Stimulated activated CD8-positive, alpha-beta memory T cell treated with anti-CD3 and anti-CD28 coated beads, Interleukin-2, amount 100 ng/mL, for 48 hours (primary cell): ENCODE data around the gene PHLDA1.

Experiments
- DNase-seq, 2 donors: peaks; one replicate each; pipeline ENCODE4 v3.0.0-alpha.2; 2020; ENCODE audit warnings: low read depth in 2 of 2

Gene PHLDA1

DNA sequence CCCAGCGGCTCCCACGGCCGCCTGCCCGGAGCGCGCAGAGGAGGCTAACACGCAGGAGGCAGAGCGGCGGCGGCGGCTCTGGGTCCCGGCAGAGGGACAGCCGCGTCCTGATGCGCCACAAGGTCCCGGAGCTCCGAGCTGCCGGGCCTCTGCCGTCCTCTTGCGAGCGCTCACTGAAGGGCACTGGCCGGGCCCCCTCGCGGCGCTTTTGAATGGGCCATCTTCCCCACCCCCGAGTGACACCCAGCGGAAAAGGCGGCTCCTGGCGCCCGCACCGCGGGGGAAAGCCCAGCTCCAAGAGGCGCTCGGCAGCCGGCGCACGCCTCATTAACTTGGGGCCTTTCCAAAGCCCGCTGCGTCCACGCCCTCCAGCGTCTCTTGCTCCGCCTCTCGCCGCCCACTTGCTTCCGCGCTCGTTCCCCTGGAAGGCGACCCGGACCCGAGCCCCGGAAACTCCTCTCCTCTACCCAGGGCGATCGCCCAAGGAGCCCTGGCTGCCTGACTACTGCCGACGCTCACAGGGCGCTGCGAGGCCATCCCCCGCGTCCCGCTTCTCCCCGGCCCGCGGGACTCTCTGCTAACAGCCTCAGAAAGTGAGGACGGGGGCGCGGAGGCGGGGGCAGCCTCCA, at the start of gene PHLDA1:
Gene PHLDA1, minus strand, starts transcription at position 363 of the 629 bp plus-strand sequence.
- DNase-seq: peak; percentile 92 to 96

DNA sequence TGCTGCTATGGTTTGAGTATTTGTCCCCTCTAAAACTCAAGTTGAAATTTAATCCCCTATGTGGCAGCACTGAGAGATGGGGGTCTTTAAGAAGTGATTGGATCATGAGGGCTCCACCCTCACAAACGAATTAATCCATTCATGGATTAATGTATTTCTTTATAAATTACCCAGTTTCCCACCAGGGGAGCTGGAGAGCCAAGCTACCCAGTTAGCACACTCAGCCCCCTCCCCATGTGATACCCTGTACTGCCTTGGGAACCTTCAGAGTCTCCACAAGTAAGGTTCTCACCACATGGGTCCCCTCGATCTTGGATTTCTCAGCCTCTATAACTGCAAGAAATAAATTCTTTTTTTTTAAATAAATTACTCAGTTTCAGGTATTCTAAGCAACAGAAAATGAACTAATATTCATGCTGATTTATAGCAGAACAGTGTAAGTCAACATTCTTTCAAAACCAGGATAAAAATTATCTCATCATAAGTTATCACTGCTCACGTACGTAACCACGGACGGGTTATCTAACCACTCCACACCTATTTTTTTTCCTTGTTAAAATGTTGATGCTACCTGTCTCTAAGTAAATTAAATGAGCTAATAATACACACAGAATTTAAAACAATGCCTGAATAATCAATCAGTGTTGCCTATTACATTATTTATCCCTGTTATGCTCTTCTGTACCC, 49.3 kb upstream of the PHLDA1 start:
- no peak for DNase-seq

DNA sequence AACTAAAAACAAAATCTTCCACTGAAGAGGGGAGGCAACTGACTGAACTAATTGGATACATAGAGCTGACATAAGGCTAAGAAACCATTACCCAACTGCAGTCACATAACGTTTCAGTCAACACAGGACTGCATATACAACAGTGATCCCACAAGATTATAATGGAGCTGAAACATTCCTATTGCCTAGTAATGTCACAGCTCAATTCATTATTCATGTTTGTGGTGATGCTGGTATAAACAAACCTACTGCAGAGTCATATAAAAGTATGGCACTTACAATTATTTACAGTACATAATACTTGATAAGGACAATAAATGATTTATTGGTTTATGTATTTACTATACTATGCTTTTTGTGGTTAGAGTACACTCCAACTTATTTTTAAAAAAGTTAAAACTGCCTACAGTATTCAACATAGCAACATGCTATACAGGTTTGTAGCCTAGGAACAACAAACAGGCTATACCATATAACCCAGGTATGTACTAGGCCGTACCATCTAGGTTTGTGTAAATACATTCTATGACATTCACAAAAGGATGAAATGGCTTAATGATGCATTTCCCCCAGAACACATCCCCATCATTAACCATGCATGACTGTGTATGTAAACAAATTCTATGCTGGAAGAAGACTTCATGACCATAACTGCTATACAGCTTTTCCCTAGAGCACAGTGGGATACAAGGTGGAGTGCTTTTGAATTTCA, 48.6 kb upstream of the PHLDA1 start:
- no peak for DNase-seq

DNA sequence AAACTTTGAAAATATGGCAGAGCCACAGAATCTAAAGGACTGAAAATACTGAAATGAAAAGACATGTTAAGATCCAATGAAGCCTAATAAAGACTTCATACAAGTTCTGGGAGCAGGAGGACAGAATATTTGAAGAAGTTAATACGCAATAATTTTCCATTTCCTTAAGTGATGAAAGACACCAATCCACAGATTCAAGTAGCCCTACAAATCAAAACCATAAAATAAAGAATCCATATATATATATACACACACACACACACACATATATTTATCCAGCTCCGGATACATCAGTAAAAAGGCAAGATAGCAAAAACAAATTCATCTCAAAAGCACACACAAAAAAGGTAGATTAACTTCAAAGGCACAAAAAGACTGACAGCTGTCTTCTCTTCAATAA, 47.2 kb upstream of the PHLDA1 start:
- DNase-seq: no peak

DNA sequence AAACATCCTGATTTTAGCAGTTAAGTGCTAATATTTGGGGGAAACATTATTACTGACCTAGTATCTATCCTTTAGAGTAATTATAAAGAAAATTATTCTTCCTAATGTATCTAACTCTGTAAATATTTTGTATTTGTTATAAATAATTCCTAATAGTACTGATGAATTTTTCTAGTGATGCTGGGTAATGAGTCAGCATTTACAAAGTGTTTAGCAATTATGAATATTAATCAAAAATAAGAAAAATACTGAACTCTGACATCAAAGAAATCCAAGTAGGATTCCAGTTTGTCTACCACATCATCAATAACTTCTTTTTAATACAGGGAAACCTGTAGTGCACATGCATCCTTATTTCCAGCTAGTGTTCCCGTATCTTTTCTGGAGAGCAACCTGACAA, 43.9 kb upstream of the PHLDA1 start:
- DNase-seq: no peak

DNA sequence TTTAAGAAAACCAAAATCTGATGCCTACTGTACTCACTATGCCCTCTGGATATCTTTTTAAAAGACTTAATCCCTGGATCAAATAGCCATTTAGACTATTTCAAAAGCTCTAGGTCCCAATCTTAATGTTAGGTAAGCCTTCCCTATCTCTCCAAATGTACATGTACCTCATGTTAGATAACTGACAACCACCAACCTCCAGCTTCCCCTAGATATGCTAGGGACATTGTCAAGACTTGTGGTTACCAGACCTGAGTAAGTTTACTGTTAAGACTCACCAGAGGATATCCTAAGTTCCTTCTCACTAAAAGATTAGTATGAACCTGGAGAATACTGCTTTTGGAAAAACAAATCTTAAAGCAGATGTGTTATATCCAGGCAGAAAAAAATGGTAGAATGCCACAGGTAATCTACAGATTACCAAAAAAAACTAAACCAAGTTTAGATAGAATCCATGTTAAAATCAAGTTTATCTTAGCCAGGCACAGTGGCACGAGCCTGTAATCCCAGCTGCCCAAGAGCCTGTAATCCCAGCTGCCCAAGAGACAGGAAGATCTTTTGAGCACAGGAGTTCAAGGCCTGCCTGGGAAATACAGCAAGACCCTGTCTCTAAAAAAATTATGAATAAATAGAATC, 43.2 kb upstream of the PHLDA1 start:
- DNase-seq: no peak

DNA sequence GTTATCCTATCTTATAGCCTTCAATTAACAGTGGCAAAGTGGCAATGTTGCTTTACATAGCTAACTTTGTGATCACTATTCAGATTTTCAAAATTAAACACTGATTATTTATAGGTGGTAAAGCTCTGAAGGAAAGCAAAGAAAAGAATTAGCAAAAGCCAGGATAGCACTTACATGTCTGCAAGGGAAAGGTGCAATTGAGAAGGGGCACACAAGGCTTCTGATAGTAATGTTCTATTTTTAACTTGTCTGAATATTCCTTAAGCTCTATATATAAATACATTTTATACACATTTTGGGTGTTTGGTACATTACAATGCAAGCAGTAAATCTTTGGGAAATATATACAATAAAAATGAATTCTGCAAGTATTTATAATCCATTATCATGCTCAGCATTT, 42.0 kb upstream of the PHLDA1 start:
- no peak for DNase-seq

DNA sequence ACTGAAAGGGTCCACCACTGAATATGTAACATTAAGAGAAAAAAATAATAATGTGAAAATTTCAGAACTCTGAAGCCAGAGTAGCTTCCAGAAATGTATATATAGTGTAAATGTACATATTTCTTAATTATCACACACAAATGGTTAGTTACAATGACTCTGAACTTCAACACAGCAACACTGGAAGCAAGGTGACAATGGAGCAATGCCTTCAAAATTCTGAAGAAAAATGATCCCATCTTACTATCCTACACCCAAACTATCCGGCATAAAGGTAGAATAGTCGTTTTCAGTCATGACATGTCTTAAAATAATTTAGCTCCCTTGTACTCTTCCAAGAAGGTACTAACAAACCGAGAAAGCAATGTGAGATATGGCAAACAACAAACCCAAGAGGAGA, 41.0 kb upstream of the PHLDA1 start:
- no peak for DNase-seq

DNA sequence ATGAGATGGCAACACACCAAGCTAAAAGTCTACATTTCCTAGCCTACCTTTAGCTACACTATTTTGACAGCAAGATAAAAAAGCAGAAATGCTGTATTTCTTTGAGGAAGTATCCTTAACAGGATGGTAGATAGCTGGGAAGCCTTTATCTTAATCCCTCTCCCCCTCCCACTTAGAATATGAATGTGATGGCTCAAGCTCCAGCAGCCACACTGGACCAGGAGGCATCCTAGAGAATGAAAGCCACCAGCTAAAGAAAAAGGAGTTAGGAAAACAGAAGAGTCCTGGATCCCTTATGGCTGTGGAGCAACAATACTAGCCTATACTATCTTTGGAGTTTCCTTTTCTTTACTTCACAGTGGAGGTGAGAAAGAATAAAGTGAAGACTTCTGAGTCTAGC, 37.8 kb upstream of the PHLDA1 start:
- no peak for DNase-seq

DNA sequence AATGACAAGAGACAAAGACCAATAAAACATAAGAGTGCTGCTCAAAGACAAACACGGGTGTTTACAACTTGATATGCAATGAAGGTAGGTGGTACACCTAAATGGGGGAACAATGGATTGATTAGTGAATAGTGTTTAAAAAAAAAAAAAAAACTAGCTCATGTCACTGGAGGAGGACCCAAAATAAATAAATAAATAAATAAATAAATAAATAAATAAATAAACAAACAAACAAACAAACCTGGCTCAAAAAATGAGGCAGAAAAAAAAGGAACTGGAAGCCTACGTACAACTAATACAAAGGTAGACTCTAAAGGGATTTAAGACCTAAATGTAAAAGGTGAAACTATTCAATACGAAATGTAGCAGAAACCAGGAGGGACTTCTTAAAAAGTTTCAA, 34.3 kb upstream of the PHLDA1 start:
- no peak for DNase-seq

DNA sequence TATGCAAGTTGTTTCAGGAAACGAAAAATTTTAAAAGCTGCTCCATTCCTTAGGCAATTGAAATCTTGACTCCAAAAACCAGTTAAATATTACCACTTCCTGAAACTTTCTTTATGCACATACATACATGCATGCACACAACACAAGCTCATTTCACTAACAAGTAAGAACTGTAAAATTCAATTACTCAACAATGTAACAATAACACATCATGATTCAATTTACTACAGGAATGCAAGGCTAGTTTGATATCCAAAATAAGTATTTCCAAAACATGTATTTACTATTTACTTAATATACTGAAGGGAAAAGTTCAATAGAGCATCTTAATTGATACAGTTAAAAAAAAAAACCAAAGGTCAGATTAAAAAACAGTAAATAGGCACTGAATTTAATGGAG, 33.3 kb upstream of the PHLDA1 start:
- no peak for DNase-seq

DNA sequence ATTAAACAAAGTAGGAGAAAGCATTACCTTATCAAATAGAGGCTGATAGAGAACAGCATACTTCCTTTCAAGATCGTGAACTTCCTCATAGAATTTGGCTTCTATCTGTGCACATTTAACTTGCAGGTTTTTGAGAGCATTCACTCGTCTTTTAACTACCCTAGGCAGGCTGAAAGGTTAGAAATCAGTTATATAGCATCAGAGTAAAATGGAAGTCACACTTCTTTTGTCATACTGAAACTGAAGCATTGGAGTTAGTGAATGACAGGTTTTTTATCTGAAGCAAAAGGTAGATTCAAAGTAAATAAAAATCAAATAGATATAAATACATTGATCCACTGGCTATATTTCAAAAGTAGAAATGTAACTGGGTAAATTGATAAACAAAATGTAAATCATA, 28.5 kb upstream of the PHLDA1 start:
- no peak for DNase-seq

DNA sequence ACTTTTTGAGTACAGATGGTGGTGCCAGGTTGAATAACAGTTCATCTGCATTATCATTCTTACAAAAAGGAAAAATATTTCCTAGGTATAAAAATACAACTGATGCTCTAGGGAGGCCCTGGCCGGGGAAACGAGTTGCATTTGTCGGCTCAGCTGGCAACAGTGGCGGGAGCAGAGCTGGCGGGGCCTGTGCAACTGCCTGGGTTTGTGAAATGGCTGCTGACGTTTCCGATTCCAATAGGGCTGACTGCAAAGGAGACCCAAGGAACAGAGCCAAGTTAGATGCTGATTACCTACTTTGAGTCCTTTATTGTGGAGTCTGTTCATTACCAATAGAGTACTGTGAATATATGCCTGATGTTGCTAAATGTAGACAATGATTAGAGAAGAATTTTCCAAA, 25.8 kb upstream of the PHLDA1 start:
- DNase-seq: no peak

DNA sequence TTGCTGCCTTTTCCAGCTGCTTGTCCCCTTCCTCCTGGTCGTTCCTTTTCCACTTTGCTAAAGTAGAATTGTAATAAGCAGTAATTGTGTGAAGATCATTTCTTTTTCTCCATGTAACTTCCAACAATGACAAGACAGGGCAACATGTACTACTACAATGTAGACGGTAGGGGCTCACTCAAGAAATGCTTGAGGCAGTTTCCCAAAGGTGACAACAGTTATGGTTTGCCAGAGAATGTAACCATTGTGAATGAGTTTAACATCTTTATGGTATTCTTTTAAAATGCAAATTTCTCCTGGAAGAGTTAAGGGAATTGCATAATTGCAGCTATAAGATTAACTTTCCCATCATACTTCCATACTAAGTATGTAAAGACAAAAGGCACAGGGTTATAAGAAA, 23.8 kb upstream of the PHLDA1 start:
- no peak for DNase-seq

DNA sequence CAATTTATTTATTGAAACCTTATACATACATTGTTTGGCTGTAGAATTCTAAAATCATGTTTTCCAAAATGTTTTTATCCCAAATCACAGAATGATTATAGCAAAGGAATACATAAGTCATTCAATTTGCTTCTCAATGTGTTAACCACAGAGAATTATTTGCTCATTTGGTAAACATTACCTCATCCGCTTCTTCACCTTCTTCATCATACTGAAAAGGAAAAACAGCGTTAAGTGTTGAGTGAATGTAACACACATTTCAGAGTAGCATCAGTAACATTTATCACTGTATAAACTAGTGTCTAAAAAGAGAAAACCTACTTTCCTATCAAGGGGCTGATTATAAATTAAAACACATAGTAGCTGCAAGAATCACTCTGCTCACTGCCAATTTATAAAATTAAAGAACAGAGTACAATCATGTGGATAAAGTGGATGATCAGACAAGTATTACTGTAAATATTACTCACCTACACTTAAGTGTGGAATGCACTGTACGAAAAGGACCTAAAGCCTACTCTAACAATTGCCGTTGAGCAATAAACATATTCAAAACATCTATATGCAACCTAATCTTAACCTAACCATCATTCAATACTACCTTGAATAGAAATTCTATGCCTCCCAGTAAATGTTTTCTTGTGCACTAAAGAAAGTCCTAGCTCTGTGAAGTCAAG, 18.1 kb upstream of the PHLDA1 start:
- no peak for DNase-seq

DNA sequence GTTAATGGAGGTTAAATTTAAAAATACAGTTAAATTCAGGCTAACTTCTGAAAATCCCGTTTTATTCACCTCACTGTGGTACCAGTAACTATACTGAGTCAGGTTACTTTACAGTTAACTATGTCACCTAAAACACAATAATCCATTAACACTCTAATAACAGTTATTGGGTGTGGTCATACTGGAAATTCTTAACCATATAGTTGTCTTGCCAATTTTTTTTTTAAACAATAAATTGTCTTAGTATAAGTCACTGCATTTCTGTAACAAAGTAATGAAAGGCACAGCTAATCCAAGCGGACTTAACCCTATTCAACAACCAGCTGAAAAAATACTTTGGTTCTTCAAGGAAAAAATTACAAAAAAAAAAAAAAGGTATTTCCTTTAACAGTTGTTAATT, 16.2 kb upstream of the PHLDA1 start:
- DNase-seq: no peak

DNA sequence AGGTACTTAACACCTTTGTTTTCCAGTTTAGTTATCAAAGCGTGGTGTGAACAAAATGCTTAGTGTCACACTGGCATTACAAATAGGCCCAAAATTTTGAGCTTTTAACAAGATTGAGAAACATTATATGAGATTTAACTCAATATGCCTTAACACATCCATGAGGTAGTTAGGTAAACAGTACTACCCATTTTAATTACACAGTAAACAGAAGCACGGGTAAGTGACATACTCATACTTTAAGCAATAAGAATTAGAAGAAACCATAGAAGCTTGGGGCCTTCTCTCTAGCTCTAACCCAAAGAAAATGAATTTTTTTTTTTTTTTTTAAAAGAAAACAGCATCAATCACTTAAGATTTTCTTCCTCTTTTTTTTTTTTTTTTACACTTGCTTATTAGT, 15.5 kb upstream of the PHLDA1 start:
- no peak for DNase-seq

DNA sequence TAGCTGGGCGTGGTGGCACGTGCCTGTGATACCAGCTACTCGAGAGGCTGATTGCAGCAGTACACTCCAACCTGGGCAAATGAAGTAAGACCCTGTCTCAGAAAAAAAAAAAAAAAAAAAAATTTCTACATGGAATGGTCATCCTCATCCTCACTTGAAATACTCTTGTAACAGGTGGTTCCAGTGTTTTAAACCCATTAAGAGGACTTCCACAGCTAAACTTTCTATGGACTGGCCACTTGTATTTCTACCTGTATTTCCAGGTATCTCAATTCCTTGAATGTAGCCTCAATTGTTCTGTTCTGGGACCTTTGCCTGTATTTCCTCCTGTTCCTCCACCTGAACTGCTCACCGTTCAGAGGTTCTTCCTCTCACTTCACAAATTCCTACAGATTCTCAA, 11.8 kb upstream of the PHLDA1 start:
- DNase-seq: no peak

DNA sequence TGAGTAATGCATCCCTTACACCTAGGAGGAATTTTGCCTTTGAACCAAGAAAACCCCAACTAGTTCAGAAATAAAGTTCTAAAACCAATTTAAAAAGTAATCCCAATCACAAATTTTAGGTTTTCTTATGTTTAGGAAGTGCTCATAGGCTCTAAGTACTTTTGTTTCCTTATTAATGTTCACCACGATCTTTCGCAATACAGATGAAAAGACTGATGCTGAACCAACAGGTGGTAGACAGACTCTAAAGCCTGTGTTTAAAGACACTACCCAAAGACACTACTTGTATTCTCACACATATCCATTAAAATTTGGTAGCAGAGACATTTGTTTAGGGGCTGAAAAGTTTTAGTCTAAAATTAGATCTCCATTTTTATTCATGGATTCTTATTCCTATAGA, 10.6 kb upstream of the PHLDA1 start:
- DNase-seq: no peak

DNA sequence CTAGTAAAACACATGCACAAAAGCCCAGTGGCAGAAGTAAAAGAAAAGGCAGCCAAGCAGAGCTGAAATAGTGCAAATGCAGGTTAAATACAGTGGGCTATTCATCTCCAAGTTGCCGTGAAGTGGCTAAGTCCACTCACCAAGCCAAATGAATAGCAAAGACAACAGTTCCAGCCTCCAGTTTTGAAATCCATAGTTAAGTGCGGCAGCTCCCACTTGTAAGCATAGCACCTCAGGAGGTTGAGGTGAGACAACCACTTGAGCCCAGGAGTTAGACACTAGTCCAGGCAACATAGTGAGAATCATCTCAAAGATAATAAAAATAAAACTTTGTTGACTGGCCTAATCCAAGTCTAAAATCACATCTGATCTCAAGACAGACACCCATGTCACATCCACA, 9.8 kb upstream of the PHLDA1 start:
- DNase-seq: no peak

DNA sequence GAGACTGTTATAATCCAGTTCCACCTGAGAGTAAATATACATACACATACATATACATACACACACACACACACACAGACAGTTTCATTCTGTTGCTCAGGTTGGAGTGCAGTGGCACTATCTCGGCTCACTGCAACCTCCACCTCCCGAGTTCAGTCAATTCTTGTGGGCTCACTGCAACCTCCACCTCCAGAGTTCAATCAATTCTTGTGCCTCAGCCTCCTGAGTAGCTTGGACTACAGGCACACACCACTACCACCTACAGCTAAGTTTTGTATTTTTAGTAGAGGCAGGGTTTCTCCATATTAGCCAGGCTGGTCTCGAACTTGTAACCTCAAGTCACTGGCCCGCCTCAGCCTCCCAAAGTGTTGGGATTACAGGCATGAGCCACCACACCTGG, 8.9 kb upstream of the PHLDA1 start:
- DNase-seq: no peak

DNA sequence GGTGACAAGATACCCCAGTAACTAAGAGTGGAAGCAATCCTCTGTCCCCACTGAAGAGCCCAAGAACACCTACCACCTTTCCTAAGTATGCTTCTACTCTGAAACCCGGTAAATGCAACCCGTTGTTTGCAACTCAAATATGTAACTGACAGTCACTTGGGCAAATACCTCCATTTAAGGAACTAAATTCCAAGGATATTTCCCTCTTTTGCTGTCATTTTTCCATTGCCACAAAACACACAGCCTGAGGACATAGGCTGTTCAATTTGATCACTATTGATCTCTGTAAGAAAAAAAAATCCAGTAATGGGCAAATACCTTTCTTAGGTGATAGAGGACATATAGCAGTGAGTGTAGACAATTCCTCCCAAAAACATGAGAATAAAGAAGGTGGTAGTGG, 6.6 kb upstream of the PHLDA1 start:
- no peak for DNase-seq
